ENCODE data around the gene SLC49A3.

The SLC49A3 gene

DNA sequence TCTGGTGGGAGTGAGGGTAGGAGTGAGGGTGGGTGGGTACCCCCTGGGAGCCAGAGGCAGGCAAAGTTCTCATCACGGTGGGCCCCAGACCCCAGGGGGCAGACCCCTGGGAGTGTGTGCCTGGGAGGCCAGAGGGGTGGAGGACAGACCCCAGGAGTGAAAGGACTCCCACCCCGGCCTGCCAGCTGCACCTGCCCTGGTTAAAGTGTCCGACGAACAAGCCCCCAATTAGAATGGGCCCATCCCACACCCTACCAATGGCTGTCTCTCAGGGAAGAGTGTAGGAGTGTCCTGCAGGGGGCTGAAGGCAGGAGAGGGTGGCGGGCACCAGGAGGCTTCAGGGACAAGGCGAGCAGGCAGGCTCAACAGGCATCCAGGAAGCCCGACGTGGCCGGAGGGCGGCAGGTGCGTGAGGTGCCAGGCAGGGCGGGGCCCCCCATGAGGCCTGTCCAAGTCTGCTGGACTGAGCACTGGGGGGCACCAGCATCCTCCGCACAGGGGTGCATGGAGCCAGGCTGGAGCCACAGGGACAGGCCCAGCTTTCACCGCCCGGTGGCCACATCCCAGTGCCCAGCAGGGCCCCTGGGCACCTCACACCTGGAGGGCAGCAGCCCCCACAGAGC is 54.9 kb downstream of the SLC49A3 start:
- Histone ChIP-seq H3K4me1 (no peaks in the 10 kb centered on the region), H3K4me2 (ENCODE audit: low read length) (no peak overlapping the region), H3K36me3 (ENCODE audit: control insufficient read depth, insufficient read depth, low read length) (no peaks in the 10 kb centered on the region), H3K9ac (no peak overlapping the region), H3K79me2 (no peaks in the 10 kb centered on the region), H3K27ac (no peak overlapping the region), H3K9me3 (ENCODE audit: control insufficient read depth, low read length) (no peaks in the 10 kb centered on the region), H3K27me3 (ENCODE audit: control insufficient read depth, insufficient read depth, low read length) (no peaks in the 10 kb centered on the region), H3K4me3 (ENCODE audit: low read depth, low read length) (no peak overlapping the region), H2AFZ (no peak overlapping the region)
- TF ChIP-seq, protein P1, sequence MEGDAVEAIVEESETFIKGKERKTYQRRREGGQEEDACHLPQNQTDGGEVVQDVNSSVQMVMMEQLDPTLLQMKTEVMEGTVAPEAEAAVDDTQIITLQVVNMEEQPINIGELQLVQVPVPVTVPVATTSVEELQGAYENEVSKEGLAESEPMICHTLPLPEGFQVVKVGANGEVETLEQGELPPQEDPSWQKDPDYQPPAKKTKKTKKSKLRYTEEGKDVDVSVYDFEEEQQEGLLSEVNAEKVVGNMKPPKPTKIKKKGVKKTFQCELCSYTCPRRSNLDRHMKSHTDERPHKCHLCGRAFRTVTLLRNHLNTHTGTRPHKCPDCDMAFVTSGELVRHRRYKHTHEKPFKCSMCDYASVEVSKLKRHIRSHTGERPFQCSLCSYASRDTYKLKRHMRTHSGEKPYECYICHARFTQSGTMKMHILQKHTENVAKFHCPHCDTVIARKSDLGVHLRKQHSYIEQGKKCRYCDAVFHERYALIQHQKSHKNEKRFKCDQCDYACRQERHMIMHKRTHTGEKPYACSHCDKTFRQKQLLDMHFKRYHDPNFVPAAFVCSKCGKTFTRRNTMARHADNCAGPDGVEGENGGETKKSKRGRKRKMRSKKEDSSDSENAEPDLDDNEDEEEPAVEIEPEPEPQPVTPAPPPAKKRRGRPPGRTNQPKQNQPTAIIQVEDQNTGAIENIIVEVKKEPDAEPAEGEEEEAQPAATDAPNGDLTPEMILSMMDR (IDR thresholded peaks at IDR 0.05): no peak

DNA sequence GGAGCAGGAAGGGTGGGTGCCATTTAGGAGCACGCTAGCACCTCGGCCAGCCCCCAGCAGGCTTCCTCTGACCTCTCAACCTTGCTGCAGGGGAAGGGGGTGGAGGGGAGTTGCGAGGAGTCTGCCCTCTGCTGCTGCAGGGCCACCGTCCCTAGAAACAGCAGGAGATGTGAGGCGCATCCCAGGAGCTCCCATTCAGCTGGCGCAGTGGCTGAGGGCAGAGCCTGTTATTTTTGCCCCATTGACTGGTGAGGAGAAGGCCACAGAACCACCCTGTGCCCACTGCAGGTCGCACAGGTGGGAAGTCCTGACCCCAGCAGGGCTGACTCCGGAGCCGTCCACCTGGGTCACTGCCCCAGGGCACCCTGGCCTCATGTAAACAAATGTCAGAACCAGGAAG is 55.5 kb downstream of the SLC49A3 start:
- Histone ChIP-seq H2AFZ (no peak overlapping the region), H3K9me3 (ENCODE audit: control insufficient read depth, low read length) (no peaks in the 10 kb centered on the region), H3K4me3 (ENCODE audit: low read depth, low read length) (no peak overlapping the region), H3K9ac (no peak overlapping the region), H3K79me2 (no peaks in the 10 kb centered on the region), H3K27ac (no peak overlapping the region), H3K4me1 (no peaks in the 10 kb centered on the region), H3K27me3 (ENCODE audit: control insufficient read depth, insufficient read depth, low read length) (no peaks in the 10 kb centered on the region), H3K36me3 (ENCODE audit: control insufficient read depth, insufficient read depth, low read length) (no peaks in the 10 kb centered on the region), H3K4me2 (ENCODE audit: low read length) (no peak overlapping the region)
- TF ChIP-seq, protein P1 (IDR thresholded peaks at IDR 0.05): no peak

DNA sequence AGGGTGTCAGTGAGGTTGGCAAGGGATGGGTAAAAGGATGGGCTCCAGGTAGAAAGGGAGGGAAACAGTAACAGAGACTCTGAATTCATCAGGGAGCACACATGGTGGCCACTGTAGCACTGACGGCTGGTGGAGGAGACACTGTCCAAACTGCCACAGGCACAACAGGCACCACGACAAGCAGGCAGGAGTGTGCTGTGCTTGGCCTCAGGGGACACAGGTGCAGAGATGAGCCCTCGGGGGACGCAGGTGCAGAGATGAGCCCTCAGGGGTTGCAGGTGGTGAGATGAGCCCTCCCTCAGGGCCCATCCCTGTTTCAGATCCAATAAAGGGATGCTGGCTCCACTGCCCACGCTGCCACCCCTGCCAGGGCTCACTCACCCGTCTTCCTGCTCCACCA is 56.0 kb downstream of the SLC49A3 start:
- H3K4me3 ChIP-seq (ENCODE audit: low read depth, low read length): no peak overlapping the region
- H3K9me3 ChIP-seq (ENCODE audit: control insufficient read depth, low read length): no peaks in the 10 kb centered on the region
- H2AFZ ChIP-seq: no peak overlapping the region
- no peak overlapping the region for H3K4me2 ChIP-seq (ENCODE audit: low read length)
- H3K79me2 ChIP-seq: no peaks in the 10 kb centered on the region
- TF ChIP-seq, protein P1 (IDR thresholded peaks at IDR 0.05): no peak
- no peaks in the 10 kb centered on the region for H3K36me3 ChIP-seq (ENCODE audit: control insufficient read depth, insufficient read depth, low read length)
- H3K27ac ChIP-seq: no peak overlapping the region
- H3K4me1 ChIP-seq: no peaks in the 10 kb centered on the region
- H3K9ac ChIP-seq: no peak overlapping the region
- H3K27me3 ChIP-seq (ENCODE audit: control insufficient read depth, insufficient read depth, low read length): no peaks in the 10 kb centered on the region

DNA sequence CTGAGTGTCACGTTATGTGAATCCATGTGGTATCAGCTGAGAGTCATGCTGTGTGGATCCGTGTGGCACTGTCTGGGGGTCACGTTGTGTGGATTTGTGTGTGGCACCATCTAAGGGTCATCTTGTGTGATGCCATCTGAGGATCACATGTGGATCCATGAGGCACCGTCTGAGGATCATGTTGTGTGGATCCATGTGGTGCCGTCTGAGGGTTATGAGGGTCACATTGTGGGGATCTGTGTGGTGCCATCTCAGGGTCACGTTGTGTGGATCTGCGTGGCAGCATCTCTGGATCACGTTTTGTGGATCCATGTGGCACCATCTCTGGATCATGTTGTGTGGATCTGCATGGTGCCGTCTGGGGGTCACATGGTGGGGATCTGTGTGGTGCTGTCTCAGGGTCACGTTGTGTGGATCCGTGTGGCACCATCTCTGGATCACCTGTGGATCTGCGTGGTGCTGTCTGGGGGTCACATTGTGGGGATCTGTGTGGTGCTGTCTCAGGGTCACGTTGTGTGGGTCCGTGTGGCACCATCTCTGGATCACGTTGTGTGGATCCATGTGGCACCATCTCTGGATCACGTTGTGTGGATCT is 56.7 kb downstream of the SLC49A3 start:
- Histone ChIP-seq H3K4me1 (no peaks in the 10 kb centered on the region), H3K9ac (no peak overlapping the region), H3K9me3 (ENCODE audit: control insufficient read depth, low read length) (no peaks in the 10 kb centered on the region), H2AFZ (no peak overlapping the region), H3K4me3 (ENCODE audit: low read depth, low read length) (no peak overlapping the region), H3K27me3 (ENCODE audit: control insufficient read depth, insufficient read depth, low read length) (no peaks in the 10 kb centered on the region), H3K36me3 (ENCODE audit: control insufficient read depth, insufficient read depth, low read length) (no peaks in the 10 kb centered on the region), H3K79me2 (no peaks in the 10 kb centered on the region), H3K4me2 (ENCODE audit: low read length) (no peak overlapping the region), H3K27ac (no peak overlapping the region)
- TF ChIP-seq, protein P1 (IDR thresholded peaks at IDR 0.05): no peak
